Measurements from ENCODE around the gene CDH23. TPM values are rescaled to one million over a fixed set of nuclear protein-coding genes. Genes with fewer than 3 reads are reported as not detected.

The CDH23 gene
- total RNA-seq, 1 experiment from 2014 or later: 0.06 TPM

DNA sequence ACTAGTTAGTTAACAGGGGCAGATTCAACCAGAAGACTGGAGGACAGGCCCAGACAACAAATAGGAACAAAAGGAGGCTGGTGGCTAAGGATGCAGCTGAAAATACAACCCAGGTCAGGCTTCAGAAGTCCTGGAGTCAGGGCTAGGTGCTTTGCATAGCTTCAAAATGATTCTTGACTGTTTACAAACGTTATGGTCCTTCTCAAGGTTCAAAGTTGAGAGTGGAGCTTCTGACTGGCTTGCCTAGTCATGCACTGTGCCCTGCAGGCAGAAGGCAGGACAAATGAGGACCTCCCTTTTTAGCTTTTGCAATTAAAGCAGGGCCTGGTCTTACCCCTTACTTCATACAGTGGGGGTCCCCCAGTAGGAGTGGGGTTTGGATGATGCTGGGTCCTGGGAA lies 4.4 kb upstream of the CDH23 start:
- no peak for DNase-seq (ENCODE audit: low read depth)

DNA sequence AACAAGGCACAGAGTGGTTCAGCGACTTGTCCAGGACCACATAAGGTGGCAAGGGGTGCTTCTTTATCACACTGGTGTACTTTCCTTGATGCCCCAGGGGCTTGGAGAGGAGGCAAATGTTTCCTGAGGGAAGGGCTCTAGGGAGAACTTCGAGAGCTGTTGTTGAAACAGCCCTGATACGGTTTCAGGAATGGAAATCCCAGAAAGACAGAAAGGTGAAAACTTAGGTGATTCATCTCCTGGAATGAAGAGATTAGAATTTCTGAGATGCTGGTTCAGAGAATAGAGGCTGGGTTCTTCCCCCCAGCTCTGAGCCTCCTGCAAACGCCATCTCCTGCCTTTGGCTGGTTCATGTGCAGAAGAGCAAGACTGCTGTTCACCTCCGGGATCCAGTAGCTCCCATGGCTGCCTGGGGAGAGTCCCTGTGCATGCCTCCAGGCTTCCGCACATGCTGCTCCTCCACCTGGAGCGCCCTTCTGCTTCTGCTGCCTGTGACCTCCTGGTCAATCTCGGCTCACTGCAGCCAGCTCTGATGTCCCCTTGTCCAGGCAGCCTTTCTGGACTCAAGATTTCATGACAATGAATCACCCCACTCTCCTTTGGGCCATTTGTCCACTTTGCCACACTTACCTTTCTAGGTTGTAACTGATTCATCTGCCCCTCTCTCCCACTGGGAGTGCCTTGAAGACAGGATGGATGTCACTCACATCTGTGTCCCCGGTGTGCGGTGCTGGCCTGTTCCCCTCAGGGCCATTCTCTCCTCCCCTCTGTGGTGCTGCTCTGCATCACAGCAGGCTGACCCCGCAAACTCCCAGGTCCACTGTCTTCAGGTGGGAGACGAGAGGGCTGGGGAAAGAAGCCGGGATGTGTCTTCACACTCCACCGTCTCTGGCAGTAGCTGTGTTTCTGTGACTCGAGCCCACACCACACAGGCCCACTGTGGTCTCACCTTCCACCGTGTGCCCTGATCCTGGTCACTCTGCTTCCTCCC lies 3.6 kb upstream of the CDH23 start:
- no peak for DNase-seq (ENCODE audit: low read depth)

DNA sequence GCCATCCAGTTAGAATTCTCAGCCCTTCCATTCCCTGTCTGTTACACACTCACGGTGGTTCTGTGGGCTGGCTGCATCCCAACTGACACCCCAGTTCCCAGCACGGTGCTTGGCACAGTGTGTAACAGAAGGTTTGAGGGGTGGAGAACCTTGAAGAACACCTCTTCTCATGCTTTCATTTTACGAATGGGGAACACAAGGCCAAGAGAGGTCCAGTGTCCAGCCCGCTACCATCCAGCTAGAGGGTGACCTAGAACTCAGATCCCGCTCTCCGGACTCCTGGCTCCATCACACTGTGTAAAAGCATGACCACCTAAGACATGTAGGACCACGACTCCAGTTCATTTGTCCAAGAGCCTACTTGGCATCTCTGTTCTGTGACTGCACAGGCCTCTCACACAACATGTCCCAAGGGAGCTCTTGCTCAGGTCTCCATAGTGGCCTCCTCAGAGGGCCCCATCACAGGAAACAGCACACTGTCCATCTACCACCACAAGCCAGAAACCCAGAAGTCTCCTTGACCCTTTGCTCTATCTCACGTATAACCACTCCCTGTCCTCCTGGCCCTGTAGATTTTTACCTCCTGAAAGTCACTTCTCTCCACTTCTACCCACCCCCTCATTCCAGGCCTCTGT lies 2.8 kb upstream of the CDH23 start:
- no peak for DNase-seq (ENCODE audit: low read depth)

DNA sequence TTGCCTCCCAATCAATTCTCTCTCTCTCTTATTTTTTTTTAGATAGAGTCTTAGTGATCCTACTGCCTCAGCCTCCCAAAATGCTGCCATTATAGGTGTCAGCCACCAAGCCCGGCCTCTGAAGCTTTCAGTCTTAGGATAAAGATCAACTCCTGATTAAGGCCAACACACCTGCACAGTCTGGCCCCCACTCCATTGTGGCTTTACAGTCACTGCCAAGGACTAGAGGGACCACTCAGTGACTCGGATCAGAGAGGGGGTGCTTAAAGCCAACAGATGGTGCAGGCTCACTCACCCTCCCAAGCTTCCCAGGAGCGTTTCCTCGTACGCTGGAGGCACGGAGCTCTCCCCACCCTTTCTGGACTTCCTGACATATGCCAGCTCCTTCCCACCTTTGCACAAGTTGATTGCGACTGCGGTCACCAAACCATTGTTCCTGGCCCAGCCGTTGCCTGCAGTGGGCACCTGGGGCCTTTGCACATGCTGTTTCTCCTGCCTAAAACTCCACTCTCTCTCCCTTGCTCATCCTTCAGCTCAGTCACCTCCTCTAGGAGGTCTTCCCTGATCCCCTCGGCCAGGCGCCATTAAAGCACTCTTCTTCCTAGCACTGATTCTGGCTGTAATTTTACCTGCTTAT lies 1.7 kb upstream of the CDH23 start:
- no peak for DNase-seq (ENCODE audit: low read depth)

DNA sequence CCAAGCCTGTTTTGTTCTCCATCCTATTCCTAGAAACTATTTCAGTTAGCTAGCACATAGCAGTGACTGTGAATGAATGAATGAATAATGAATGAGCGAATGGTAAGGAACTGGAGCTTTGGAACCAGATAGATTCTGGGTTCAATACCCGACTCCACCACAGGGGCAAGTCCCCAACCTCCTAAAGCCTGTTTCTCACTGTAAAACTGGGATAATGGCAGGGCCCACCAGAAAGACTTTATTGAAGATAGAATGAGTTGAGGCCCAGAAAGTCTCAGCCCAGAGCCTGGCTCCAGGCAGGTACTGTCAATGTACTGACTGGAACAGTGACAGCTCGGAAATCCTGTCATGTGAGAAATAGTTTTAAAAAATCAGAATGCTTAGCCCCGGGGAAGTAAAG lies 1.1 kb upstream of the CDH23 start:
- no peak for DNase-seq (ENCODE audit: low read depth)

DNA sequence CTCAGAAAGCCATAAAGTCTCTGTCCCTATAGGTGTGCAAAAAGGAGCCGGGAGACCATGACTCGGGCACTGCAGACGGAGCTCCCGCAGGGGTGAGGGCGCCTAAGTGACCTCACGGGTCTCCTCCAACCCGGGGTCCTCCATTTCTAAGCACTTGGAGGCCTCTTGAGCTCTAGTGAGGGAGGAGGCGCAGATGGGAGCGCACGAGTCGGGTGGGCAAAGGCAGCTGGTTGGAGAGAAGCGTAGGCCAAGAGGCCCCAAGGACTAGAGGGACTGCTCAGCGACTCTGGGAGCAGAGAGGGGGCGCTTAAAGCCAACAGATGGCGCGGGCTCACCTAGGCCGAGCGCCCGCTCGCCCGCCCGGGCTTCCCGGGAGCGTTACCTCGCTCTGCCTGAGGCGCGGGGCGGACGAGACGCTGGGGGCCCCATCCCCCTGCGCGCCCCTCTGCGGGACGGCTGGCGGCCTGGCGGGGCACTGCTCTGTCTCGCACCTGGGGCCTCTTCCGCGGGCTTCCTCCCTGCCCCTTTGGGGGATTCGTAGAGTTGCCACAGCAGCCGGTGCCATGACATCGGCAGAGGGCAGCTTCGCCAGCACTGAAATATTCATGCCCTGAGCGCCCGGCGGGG lies 523 bp upstream of the CDH23 start:
- DNase-seq (ENCODE audit: low read depth): no peak

DNA sequence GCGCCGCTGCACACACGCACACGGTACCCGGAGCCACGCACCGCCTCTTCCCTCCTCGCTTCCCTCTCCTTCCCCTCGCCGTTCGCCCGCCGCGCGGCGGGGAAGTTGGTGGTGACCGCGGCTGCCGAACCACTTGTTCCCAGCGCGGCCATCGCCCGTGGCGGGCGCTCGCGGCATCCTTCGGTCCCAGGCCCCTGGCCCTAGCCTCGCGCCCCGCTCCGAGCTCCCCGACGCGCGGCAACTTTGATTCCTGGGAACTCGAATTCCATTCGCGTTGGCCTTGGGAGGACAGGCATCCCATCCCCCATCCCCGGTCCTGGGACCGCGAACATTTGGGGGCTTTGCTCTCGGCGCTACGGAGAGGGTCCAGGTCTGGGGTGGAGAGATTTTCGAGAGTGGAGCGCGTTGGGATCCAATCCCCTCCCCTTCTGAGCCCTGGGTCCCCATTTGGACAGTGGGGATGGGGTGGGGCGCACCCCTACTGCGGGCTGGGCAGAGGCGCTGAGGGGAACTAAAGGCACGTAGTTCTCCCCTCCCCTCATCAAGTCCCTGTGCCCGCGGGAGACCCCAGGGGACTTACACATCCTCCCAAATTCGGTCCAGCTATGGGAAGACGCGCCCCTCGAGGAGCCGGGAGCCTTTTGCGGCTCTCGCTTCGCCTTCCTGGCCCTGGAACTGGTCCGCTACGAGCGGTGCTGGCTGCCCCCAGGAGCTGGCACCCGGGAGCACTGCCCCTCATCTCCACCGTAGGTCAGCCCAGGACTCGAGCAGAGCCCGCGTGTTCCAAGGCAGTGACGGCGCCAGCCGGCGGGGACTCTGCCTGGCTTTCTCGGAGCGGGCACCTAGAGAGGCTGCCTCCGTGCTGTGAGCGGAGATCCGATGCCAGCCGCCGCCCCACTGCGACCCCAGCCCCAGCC lies 834 bp downstream of the CDH23 start:
- no peak for DNase-seq (ENCODE audit: low read depth)

DNA sequence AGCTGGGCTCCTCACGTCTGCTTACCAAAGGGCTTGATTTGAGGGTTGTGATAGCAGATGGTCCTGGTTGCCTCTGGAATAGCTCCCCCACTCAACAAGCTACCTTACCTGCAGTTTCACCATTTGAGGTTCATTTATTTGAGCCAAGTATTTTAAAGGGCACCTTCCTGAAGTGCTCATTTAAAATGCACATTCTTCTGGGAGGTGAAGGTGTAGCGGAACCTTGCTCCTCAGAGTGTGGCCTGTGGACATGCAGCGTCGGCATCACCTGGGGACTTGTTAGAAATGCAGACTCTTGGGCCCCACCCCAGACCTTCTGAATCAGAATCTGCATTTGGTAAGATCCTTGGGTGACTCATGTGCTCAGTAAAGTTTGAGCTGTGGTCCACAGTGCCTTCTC lies 2.3 kb downstream of the CDH23 start:
- no peak for DNase-seq (ENCODE audit: low read depth)

DNA sequence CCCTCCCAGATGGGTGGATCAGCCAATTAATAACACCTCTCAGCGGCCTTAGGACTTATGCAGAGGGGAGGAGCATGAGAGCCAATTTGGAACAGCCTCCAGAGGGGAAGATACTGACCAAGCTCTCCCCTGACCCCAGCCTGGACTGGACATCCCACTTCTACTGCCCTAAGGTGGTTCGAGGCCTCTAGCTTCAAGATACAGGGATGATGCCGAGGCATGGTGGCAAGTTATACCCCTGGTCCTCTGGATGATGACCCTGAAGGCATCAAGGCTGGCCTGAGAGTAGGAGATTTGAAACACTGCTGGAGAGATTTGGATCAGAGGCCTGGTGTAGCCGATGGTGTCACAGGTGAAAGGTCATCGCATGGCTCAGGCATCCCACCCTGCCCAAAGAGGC lies 3.2 kb downstream of the CDH23 start:
- no peak for DNase-seq (ENCODE audit: low read depth)

DNA sequence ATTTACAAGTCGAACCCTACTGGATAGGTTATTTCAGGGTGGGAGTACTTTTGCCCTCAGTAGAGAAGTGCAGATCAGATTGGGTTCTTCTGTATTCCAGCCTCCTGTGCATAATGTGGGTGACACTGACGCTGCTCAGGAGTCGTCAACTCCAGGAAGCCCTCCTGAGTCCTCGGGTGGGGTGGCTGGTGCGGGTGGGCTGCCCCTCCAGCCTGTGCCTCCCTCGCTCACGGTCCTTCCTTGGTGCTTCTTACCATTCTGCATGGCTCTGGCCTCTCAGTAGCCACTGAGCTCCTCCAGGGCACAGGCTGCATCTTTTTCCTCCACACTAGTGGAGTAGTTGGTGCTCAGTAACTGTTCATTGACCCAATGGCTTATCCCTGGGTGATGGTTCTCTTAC lies 4.3 kb downstream of the CDH23 start:
- no peak for DNase-seq (ENCODE audit: low read depth)

DNA sequence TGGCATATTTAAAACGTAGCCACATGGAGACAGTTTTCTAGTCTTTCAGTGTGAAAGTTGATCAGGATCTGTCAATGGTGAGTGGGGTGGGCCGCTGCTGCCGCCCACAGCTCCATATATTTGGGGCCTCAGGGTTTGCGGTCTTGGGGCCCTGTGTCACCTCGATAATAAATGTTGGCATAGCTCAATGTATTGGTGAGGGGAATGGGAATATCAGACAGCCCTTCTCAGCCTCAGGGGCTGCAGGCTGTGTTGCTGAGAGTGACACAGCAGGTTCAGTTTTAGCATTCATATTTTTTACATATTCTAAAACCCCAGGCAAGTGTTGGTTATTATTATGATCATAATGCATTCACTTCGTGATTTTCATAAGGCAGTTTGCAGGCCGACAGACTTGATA lies 5.3 kb downstream of the CDH23 start:
- no peak for DNase-seq (ENCODE audit: low read depth)

DNA sequence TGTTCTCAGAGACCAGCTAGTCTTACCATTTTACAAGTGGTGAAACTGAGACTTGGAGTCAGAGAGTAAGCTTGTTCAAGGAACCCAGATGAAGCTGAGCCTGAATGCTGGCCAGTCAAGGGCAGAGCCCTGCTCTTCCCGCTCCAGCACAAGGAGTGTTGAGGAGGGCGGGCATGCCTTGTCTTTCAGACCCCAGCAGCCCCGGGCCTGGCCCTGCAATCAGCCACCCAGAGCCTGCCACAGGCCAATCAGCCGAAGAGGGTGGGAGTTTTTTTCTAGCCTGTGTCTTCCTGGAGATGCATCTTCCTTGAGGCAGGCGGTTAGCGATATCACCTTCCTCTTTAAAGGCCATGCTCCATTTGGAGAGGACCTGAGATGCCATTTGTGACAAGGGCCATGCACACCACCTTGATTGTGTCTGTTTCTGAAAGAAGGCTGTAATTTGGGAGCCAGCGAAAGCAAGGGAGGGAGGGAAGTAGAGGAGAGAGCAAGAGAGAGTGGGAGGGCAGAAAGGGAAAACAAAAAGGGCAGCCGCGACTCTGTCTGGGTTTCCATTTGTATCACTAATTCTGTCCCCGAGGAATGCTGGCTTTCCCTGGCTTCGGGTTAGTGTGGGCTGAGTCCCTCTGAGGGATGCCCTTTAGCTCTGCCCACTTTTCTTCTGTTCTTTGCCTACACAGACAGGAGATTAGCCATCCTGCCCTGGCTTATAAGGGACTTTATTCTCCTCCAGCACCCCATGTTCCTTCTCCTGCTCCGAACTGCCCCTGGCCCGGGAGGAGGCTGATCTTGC lies 8.0 kb downstream of the CDH23 start:
- no peak for DNase-seq (ENCODE audit: low read depth)

DNA sequence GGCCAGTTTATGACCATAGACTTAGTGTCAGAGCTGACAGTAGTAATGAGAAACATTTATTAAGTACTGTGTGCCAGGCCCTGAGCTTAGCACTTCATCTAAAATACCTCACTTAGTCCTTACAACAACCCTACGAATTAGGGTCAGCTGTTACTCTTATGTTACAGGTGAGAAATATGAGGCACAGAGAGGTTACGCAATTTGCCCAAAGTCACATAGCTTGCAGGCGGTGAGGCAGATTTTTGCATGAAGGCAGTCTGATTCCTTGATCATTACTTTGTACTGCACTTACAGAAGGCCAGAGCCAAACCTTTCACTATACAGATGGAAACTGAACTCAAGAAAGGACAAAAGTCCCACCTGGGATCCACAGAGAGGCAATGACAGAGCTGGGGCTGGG lies 10.2 kb downstream of the CDH23 start:
- no peak for DNase-seq (ENCODE audit: low read depth)

DNA sequence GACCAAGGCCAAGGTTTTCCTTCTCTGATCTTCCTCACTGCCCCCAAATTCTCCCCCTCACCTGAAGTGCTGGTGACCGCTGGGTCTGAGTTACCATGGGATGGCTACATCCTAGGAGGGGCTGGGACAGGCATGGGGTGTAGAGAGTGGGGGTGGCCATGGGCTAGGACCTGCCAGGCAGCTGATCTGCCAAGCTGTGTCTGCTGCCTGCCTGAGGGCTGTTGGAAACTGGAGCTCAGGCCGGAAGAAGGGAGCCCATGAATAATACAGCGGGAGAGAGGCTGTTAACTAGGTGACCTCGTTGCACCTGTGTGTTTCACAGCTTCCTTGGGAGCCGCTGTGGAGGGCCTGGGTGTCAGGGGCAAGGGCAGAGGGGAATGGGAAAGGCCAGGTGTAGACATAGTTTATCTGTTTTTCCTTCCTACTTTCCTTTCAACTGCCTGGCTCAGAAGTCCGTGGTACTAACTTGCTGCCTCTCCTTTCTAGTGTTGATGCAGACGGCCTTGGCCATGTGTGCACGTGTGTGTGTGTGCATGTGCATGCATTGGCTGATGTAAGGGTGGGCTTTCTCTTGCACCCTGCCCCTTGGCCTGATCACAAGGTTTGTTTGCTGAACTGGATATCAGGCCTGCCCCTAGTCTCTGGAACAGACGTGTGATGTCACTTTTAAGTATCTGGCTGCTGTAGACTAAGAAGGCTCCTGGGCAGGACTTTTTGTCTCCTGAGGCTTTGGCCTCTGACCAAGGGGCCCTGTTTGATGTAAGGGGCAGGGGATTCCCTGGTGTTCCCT lies 11.9 kb downstream of the CDH23 start:
- DNase-seq (ENCODE audit: low read depth): no peak

DNA sequence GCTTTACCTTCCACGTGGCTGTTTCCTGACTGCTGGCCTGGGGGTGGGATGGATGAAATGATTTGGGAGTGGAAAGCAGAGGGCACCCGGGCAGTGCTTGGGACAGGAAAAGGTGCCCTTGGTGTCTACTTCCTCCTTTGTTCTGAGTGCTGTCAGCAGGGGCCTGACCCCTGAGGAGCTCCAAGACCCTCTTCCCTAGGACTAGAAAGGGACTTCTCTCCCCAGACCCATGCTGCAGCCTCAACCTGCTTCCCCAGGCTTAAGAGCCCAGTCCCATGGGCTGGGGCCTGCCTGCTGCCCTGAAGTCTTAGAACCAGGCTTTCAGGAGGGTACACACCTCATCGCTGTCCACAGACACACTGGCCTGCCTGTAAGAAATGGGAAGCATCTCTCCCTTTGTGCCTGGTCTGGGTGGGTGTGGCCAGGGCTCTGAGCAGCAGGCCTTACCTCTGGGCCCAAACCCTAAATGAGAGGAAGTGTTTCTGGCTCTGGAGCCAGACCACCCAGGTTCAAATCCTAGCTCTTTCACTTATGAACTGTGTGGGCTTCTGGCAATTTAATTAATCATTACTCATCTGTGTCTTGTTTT lies 12.9 kb downstream of the CDH23 start:
- DNase-seq (ENCODE audit: low read depth): no peak

DNA sequence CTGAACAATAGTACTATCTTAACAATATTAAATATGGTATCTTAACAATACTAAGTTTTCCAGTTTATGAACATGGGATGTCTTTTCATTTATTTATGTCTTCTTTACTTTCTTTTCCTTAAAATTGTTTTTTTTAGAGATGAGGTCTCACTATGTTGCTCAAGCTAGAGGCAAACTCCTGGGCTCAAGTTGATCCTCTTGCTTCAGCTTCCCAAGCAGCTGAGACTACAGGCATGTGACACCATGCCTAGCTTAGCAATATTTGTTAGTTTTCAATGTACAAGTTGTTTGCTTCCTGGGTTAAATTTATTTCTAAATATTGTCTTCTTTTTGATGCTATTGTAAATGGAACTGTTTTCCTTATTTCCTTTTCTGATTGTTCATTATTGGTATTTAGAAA lies 16.9 kb downstream of the CDH23 start:
- no peak for DNase-seq (ENCODE audit: low read depth)

DNA sequence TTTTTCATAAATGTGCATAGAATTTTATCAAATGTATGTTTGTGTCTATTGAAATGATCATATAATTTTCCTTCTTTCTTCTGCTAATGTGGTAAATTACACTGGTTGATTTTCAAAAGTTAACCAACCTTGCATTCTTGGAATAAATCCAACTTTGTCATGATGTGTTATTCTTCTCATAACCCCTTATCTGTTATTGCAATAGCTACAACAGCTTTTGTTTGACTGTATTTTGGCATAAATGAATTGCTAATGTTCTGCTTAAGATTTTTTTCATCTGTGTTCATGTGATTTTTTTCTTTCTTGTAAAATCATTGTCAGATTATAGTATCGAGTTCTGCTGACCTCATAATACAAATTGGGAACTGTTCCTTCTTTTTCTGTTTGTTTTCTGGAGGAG lies 17.6 kb downstream of the CDH23 start:
- no peak for DNase-seq (ENCODE audit: low read depth)

DNA sequence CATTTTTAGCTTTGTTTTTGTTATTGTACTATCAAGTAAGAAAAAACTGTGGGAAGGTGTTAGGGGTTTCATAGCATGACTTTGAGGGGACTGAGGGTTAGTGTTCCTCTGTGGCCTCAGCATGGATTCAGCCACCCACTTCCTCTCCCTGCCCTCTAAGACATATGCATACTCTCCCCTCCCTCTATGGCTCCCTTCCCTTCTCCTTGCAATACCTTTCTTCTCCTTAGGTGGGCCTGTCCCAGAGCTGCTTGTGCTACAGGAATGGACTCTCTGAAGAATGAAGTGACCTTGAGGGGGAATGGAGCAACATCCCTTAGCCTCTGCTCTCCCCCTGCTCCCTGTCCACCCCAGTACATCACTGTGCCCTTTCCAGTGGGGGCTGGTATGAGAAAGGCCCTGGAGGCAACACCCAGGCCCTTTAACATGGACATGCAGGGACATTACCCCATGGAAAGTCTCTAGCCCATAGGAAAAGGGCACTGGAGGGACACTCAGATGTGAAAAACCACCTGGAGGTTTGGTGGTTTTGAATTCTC lies 22.4 kb downstream of the CDH23 start:
- DNase-seq (ENCODE audit: low read depth): no peak

DNA sequence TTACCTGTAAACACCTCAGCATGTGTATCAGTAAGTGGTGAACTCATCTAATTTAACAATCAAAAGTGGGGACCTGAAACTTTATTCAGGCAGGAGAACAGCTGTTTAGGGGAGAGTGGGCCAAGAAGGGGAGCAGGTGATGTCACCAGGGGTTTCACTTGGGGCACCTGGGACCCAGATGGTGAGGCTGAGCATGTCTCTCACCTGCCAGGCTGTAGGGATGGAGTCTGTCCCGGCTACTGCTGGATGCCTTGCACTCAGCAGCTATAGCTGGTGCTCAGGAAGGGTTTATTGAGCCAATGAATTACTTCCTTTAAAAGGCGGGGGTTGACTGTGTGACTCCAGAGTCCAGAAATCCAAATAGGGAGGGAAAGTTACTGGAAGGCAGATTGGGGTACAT lies 23.0 kb downstream of the CDH23 start:
- no peak for DNase-seq (ENCODE audit: low read depth)
